ENCODE results near the gene DAAM2. TPM values are rescaled to one million over a fixed set of nuclear protein-coding genes. Genes with fewer than 3 reads are reported as not detected.

DAAM2 gene
- total and polyA plus RNA-seq, 2 donors = 1.1 to 4.2 TPM

- Histone ChIP-seq H3K27ac (ENCODE audit: low read depth in 1 of 2, low read length in 1 of 2) (no peak overlapping the region), H3K4me3 (ENCODE audit: low read length in 2 of 2) (no peak overlapping the region), H3K27me3 (ENCODE audit: control insufficient read depth in 2 of 2, insufficient read depth in 1 of 2, low read length in 1 of 2) (peaks cover 0 to 3% of the 10 kb centered on the region in 2 donors), H3K36me3 (ENCODE audit: control insufficient read depth in 2 of 2, insufficient read depth in 2 of 2, low read length in 1 of 2) (no peaks in the 10 kb centered on the region), H3K9me3 (ENCODE audit: control insufficient read depth in 2 of 2, insufficient read depth in 1 of 2, low read length in 1 of 2) (no peaks in the 10 kb centered on the region), H3K4me1 (ENCODE audit: control insufficient read depth in 2 of 2, insufficient read depth in 2 of 2, low read length in 2 of 2) (no peaks in the 10 kb centered on the region)
- 93% methylated on average over 7 of the region's 7 CpGs for WGBS
- no peak for DNase-seq (ENCODE audit: low read depth in 6 of 9, low spot score in 9 of 9)
Observed at GRCh38 chr6:39855356-39855995, 63.3 kb downstream of the DAAM2 start.

- Histone ChIP-seq H3K36me3 (ENCODE audit: control insufficient read depth in 2 of 2, insufficient read depth in 2 of 2, low read length in 1 of 2) (no peaks in the 10 kb centered on the region), H3K27me3 (ENCODE audit: control insufficient read depth in 2 of 2, insufficient read depth in 1 of 2, low read length in 1 of 2) (peaks cover 0 to 5% of the 10 kb centered on the region in 2 donors), H3K4me1 (ENCODE audit: control insufficient read depth in 2 of 2, insufficient read depth in 2 of 2, low read length in 2 of 2) (no peaks in the 10 kb centered on the region), H3K27ac (ENCODE audit: low read depth in 1 of 2, low read length in 1 of 2) (no peak overlapping the region), H3K4me3 (ENCODE audit: low read length in 2 of 2) (no peak overlapping the region), H3K9me3 (ENCODE audit: control insufficient read depth in 2 of 2, insufficient read depth in 1 of 2, low read length in 1 of 2) (no peaks in the 10 kb centered on the region)
- DNase-seq (ENCODE audit: low read depth in 6 of 9, low spot score in 9 of 9) = no peak
- 96% methylated on average over 2 of the region's 2 CpGs for WGBS
Observed at GRCh38 chr6:39859025-39859424, 66.8 kb downstream of the DAAM2 start.

- Histone ChIP-seq H3K4me3 (ENCODE audit: low read length in 2 of 2) (no peak overlapping the region), H3K4me1 (ENCODE audit: control insufficient read depth in 2 of 2, insufficient read depth in 2 of 2, low read length in 2 of 2) (no peaks in the 10 kb centered on the region), H3K27ac (ENCODE audit: low read depth in 1 of 2, low read length in 1 of 2) (no peak overlapping the region), H3K36me3 (ENCODE audit: control insufficient read depth in 2 of 2, insufficient read depth in 2 of 2, low read length in 1 of 2) (no peaks in the 10 kb centered on the region), H3K27me3 (ENCODE audit: control insufficient read depth in 2 of 2, insufficient read depth in 1 of 2, low read length in 1 of 2) (peaks cover 0 to 8% of the 10 kb centered on the region in 2 donors), H3K9me3 (ENCODE audit: control insufficient read depth in 2 of 2, insufficient read depth in 1 of 2, low read length in 1 of 2) (no peaks in the 10 kb centered on the region)
- no peak for DNase-seq (ENCODE audit: low read depth in 6 of 9, low spot score in 9 of 9)
- WGBS = 77% methylated on average over 3 of the region's 3 CpGs
Observed at GRCh38 chr6:39861663-39862062, 69.5 kb downstream of the DAAM2 start.

- no peak overlapping the region for H3K4me3 ChIP-seq (ENCODE audit: low read length in 2 of 2)
- 45% methylated on average over 15 of the region's 15 CpGs for WGBS
- peaks cover 0 to 5% of the 10 kb centered on the region in 2 donors for H3K27me3 ChIP-seq (ENCODE audit: control insufficient read depth in 2 of 2, insufficient read depth in 1 of 2, low read length in 1 of 2)
- no peak overlapping the region for H3K27ac ChIP-seq (ENCODE audit: low read depth in 1 of 2, low read length in 1 of 2)
- H3K4me1 ChIP-seq (ENCODE audit: control insufficient read depth in 2 of 2, insufficient read depth in 2 of 2, low read length in 2 of 2) = peaks cover 2 to 3% of the 10 kb centered on the region in 2 donors
- peak in 8 of 9 donors; percentile 18 to 69 (median 42) for DNase-seq (ENCODE audit: low read depth in 6 of 9, low spot score in 9 of 9)
- no peaks in the 10 kb centered on the region for H3K9me3 ChIP-seq (ENCODE audit: control insufficient read depth in 2 of 2, insufficient read depth in 1 of 2, low read length in 1 of 2)
- no peaks in the 10 kb centered on the region for H3K36me3 ChIP-seq (ENCODE audit: control insufficient read depth in 2 of 2, insufficient read depth in 2 of 2, low read length in 1 of 2)
Observed at GRCh38 chr6:39865011-39865888, 73.1 kb downstream of the DAAM2 start.

DNA sequence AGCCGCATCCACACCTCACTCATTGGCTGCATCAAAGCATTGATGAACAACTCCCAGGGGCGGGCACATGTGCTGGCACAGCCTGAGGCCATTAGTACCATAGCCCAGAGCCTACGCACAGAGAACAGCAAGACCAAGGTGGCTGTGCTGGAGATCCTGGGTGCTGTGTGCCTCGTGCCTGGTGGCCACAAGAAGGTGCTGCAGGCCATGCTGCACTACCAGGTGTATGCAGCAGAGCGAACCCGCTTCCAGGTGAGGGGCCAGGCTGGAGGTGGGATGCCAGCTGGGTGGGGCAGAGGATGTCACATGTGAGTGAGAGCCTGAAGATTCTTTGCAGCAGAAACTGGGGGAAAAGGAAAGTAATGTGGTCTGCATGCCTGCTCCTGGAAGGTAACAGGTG lies 75.4 kb downstream of the DAAM2 start:
- DNase-seq (ENCODE audit: low read depth in 6 of 9, low spot score in 9 of 9) = peak in 1 of 9 donors; percentile 23
- WGBS = 86% methylated on average over 6 of the region's 6 CpGs
- H3K36me3 ChIP-seq (ENCODE audit: control insufficient read depth in 2 of 2, insufficient read depth in 2 of 2, low read length in 1 of 2) = no peaks in the 10 kb centered on the region

DNA sequence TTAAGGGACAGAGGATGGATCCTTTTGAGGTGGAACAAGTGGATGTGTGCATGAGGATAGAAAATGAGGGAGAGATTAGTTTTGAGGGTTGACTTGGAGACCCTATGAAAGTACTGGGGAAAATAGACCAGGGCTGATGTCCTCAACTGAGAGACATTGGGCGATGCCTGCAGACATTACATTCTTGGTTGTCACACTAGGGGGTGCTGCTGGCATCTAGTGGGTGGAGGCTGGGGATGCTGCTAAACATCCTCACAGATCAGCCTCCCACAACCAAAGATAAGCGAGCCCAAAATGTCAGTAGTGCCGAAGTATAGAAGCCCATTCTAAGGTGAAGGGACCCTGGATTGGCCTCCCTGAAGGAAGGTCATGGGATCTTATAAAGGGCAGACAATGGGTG lies 78.8 kb downstream of the DAAM2 start:
- H3K4me1 ChIP-seq (ENCODE audit: control insufficient read depth in 2 of 2, insufficient read depth in 2 of 2, low read length in 2 of 2) = peaks cover 2 to 3% of the 10 kb centered on the region in 2 donors
- no peak for DNase-seq (ENCODE audit: low read depth in 6 of 9, low spot score in 9 of 9)
- H3K27ac ChIP-seq (ENCODE audit: low read depth in 1 of 2, low read length in 1 of 2) = no peak overlapping the region
- no peak overlapping the region for H3K4me3 ChIP-seq (ENCODE audit: low read length in 2 of 2)
- H3K36me3 ChIP-seq (ENCODE audit: control insufficient read depth in 2 of 2, insufficient read depth in 2 of 2, low read length in 1 of 2) = no peaks in the 10 kb centered on the region
- WGBS = over 99% methylated on average over 3 of the region's 3 CpGs
- peaks cover 0 to 4% of the 10 kb centered on the region in 2 donors for H3K27me3 ChIP-seq (ENCODE audit: control insufficient read depth in 2 of 2, insufficient read depth in 1 of 2, low read length in 1 of 2)
- H3K9me3 ChIP-seq (ENCODE audit: control insufficient read depth in 2 of 2, insufficient read depth in 1 of 2, low read length in 1 of 2) = peaks cover 0 to 5% of the 10 kb centered on the region in 2 donors

More for the DNA sequence above, 75.4 kb downstream of the DAAM2 start:
- Histone ChIP-seq H3K9me3 (ENCODE audit: control insufficient read depth in 2 of 2, insufficient read depth in 1 of 2, low read length in 1 of 2) (no peaks in the 10 kb centered on the region), H3K4me1 (ENCODE audit: control insufficient read depth in 2 of 2, insufficient read depth in 2 of 2, low read length in 2 of 2) (peaks cover 2 to 3% of the 10 kb centered on the region in 2 donors), H3K27ac (ENCODE audit: low read depth in 1 of 2, low read length in 1 of 2) (no peak overlapping the region), H3K4me3 (ENCODE audit: low read length in 2 of 2) (no peak overlapping the region), H3K27me3 (ENCODE audit: control insufficient read depth in 2 of 2, insufficient read depth in 1 of 2, low read length in 1 of 2) (peaks cover 0 to 5% of the 10 kb centered on the region in 2 donors)

DNA sequence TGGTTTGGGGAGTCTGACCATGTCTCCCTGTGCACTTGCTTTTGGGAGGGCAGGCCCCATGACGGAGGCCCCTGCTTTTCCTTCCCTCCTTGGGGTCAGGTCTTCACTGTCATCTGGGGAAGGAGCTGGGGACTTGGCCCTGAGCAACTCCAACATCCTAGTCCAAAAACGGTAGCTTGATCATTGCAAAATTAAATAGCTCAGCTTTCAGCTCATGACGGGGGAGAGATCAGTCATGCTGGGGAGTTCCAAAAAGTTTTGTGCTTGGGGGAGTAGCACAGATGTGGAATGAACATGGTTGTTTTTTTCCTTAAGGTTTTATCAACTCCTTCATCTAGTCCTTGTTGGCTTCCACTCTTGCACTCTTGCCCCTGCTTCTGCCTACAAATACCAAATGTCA lies 81.3 kb downstream of the DAAM2 start:
- H3K27me3 ChIP-seq (ENCODE audit: control insufficient read depth in 2 of 2, insufficient read depth in 1 of 2, low read length in 1 of 2) = peaks cover 0 to 9% of the 10 kb centered on the region in 2 donors
- H3K4me1 ChIP-seq (ENCODE audit: control insufficient read depth in 2 of 2, insufficient read depth in 2 of 2, low read length in 2 of 2) = peaks cover 0 to 2% of the 10 kb centered on the region in 2 donors
- no peak overlapping the region for H3K4me3 ChIP-seq (ENCODE audit: low read length in 2 of 2)
- H3K9me3 ChIP-seq (ENCODE audit: control insufficient read depth in 2 of 2, insufficient read depth in 1 of 2, low read length in 1 of 2) = peaks cover 0 to 5% of the 10 kb centered on the region in 2 donors
- H3K27ac ChIP-seq (ENCODE audit: low read depth in 1 of 2, low read length in 1 of 2) = no peak overlapping the region
- 90% methylated on average over 3 of the region's 3 CpGs for WGBS
- no peak for DNase-seq (ENCODE audit: low read depth in 6 of 9, low spot score in 9 of 9)
- H3K36me3 ChIP-seq (ENCODE audit: control insufficient read depth in 2 of 2, insufficient read depth in 2 of 2, low read length in 1 of 2) = no peaks in the 10 kb centered on the region

GRCh38 chr6:39876111-39876510 lies 83.9 kb downstream of the DAAM2 start:
- Histone ChIP-seq H3K27ac (ENCODE audit: low read depth in 1 of 2, low read length in 1 of 2) (no peak overlapping the region), H3K36me3 (ENCODE audit: control insufficient read depth in 2 of 2, insufficient read depth in 2 of 2, low read length in 1 of 2) (no peaks in the 10 kb centered on the region)
- DNase-seq (ENCODE audit: low read depth in 6 of 9, low spot score in 9 of 9) = no peak

GRCh38 chr6:39876826-39877225 lies 84.7 kb downstream of the DAAM2 start:
- 83% methylated on average over 3 of the region's 3 CpGs for WGBS
- Histone ChIP-seq H3K4me1 (ENCODE audit: control insufficient read depth in 2 of 2, insufficient read depth in 2 of 2, low read length in 2 of 2) (peaks cover 24 to 32% of the 10 kb centered on the region in 2 donors), H3K4me3 (ENCODE audit: low read length in 2 of 2) (no peak overlapping the region), H3K27ac (ENCODE audit: low read depth in 1 of 2, low read length in 1 of 2) (no peak overlapping the region), H3K9me3 (ENCODE audit: control insufficient read depth in 2 of 2, insufficient read depth in 1 of 2, low read length in 1 of 2) (peaks cover 0 to 5% of the 10 kb centered on the region in 2 donors), H3K27me3 (ENCODE audit: control insufficient read depth in 2 of 2, insufficient read depth in 1 of 2, low read length in 1 of 2) (peaks cover 0 to 9% of the 10 kb centered on the region in 2 donors), H3K36me3 (ENCODE audit: control insufficient read depth in 2 of 2, insufficient read depth in 2 of 2, low read length in 1 of 2) (no peaks in the 10 kb centered on the region)
- no peak for DNase-seq (ENCODE audit: low read depth in 6 of 9, low spot score in 9 of 9)

More at GRCh38 chr6:39876111-39876510, 83.9 kb downstream of the DAAM2 start:
- peaks cover 22 to 27% of the 10 kb centered on the region in 2 donors for H3K4me1 ChIP-seq (ENCODE audit: control insufficient read depth in 2 of 2, insufficient read depth in 2 of 2, low read length in 2 of 2)
- H3K27me3 ChIP-seq (ENCODE audit: control insufficient read depth in 2 of 2, insufficient read depth in 1 of 2, low read length in 1 of 2) = peaks cover 0 to 9% of the 10 kb centered on the region in 2 donors
- no peak overlapping the region for H3K4me3 ChIP-seq (ENCODE audit: low read length in 2 of 2)
- H3K9me3 ChIP-seq (ENCODE audit: control insufficient read depth in 2 of 2, insufficient read depth in 1 of 2, low read length in 1 of 2) = peaks cover 0 to 5% of the 10 kb centered on the region in 2 donors

Data from thymus (tissue), 11 donors.